GM21390 (cell line): ENCODE measurements around the gene JMJD7.

Experiments used
- ATAC-seq: cut with Tn5 transposase; IDR thresholded peaks from one replicate; pipeline ENCODE4 v1.9.1; 2021; ENCODE audit not compliant: unreplicated experiment

The JMJD7 gene

DNA sequence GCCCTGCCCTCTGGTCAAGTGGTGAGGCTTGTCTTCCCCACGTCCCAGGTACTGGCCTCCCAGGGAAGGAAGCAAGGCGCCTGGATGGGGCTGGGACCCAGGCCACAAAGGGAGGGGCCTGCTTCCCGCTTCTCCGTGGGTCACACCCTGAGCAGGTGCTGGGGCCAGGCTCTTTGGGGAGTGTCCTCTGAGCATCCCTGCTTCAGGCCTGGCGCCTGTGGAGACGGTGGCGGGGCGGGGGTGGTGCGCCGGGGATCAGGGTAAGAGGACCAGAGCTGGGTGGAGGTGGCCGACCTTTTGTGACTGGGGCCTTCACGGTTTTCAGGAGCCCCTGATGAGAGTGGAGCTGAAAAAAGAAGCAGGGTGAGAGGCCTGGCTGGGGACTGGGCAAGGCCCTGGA, 14.3 kb downstream of the JMJD7 start:
- ATAC-seq = no peak

DNA sequence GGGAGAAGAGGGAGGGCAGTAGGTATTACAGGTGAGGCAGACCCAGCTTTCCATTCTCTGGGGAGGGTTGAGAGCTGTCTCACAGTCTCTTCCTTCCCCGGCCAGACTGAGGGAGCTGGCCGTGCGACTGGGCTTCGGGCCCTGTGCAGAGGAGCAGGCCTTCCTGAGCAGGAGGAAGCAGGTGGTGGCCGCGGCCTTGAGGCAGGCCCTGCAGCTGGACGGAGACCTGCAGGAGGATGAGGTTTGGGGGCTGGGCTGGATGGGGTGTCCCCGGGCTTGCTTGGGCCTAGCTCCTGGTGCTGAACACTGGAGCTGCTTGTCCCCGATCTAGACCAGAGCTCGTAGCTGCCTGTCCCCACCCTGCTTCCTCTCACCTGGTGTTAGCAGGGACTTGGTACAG, 15.7 kb downstream of the JMJD7 start:
- ATAC-seq = no peak

DNA sequence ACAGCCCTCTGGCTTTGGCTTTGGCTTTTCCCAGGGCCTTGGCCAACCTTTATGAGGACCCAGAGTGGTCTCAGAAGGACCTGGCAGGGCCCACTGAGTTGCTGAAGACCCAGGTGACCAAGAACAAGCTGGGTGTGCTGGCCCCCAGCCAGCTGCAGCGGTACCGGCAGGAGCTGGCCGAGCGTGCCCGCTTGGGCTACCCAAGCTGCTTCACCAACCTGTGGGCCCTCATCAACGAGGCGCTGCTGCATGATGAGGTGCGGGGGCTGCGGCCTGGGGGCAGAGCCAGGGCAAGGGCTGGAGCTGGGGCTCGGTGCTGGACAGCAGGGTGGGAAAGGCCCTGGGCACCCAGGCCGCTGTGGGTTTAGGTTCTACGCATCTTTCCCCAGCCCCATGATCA, 16.9 kb downstream of the JMJD7 start:
- ATAC-seq = no peak

- no peak for ATAC-seq
Measured at GRCh38 chr15:41847206-41847605, 19.3 kb downstream of the JMJD7 start.

DNA sequence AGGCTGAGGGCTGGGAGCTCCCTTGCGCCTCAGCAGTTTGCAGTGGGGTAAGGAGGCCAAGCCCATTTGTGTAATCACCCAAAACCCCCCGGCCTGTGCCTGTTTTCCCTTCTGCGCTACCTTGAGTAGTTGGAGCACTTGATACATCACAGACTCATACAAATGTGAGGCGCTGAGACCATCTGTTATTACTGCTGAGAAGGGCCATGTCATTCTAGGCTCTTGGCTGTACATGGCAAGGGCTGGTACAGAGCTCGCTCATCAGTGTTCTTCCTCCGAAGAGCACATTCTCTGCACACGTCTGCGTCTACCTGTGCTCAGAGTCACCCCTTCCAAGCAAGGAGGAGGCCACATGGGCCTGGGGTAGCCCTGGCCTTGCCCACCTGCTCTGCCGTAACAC, 20.1 kb downstream of the JMJD7 start:
- ATAC-seq = no peak

DNA sequence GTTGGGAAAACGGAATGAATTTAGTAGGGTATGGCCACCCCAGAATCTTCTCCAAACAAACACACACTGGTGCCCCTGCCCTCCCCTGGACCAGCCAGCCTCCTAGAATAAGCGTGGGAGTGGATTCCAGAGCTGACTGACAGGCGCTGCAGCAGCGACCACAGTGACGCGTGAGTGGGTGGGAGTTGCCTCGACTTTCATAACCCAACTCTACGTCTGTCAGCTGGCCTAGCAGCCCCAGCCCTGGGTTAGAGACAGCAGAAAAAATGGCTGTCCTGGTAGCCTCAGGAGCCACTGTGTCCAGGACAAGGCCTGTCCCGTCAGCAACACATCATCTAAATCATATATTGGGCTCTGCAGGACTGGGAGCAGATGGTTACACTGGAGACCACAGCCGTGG, 20.7 kb downstream of the JMJD7 start:
- no peak for ATAC-seq

GRCh38 chr15:41849204-41849603, 21.3 kb downstream of the JMJD7 start:
- no peak for ATAC-seq

- ATAC-seq = no peak
Measured at GRCh38 chr15:41849861-41850260, 22.0 kb downstream of the JMJD7 start.

DNA sequence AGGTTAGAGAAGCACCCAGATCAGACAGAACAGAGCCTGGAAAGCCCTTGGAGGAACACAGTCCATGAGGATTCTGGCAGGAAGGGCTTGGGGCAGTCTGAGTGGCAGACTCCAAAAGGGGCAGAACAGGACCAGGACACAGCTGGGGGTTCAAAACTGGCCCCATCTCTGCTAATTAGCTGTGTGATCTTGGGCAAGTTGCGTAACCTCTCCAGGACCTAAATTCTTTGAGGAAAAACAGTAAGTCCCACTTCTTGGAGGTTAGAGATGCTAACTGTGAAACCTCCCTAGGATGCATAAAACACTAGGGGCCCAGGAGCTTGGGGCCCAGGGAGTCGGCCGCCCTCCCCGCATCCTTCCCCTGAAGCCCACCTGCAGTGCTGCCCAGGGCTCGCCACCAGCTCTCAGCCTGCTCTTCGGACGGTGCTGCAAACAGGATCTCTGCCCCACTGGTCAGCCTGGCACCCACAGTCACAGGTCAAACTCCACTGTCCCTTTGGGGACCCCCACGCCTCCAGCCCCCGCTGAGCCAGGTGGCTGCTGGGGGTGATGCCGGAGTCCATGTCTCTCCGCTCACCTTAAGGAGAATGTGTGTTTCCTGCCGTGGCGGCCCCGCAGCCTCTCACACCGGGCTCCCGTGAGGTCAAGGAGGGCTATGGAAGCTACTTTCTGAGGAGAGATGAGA, 22.7 kb downstream of the JMJD7 start:
- ATAC-seq = no peak

DNA sequence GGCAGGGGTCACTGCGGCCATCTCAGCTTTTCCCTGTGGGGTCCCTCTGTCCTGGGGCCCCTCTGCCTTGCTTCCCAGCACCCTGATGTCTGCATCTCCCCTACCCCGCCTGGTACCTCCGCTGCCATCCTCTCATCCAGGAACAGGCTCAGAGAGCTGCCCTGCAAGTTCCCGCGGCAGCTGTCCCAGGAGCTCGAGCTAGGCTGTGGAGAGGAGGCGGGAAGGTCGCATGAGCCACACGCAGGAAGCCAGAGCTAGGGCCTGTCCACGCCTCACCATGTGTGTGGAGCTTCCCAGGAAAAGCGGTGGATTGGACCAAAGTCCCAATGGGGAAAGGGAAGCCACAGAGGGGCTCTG, 23.3 kb downstream of the JMJD7 start:
- no peak for ATAC-seq

GRCh38 chr15:41851755-41852370, 24.0 kb downstream of the JMJD7 start:
- no peak for ATAC-seq

GRCh38 chr15:41852736-41853590, 25.1 kb downstream of the JMJD7 start:
- no peak for ATAC-seq

GRCh38 chr15:41853831-41854230, 25.9 kb downstream of the JMJD7 start:
- no peak for ATAC-seq

GRCh38 chr15:41854443-41854842, 26.6 kb downstream of the JMJD7 start:
- no peak for ATAC-seq

GRCh38 chr15:41855261-41855961, 27.5 kb downstream of the JMJD7 start:
- ATAC-seq = no peak

GRCh38 chr15:41856262-41856661, 28.4 kb downstream of the JMJD7 start:
- ATAC-seq = no peak

GRCh38 chr15:41856716-41857115, 28.8 kb downstream of the JMJD7 start:
- no peak for ATAC-seq

GRCh38 chr15:41857316-41857715, 29.4 kb downstream of the JMJD7 start:
- ATAC-seq = no peak

GRCh38 chr15:41858756-41859155, 30.9 kb downstream of the JMJD7 start:
- ATAC-seq = no peak

- ATAC-seq = no peak
Measured at GRCh38 chr15:41860049-41860828, 32.3 kb downstream of the JMJD7 start.
